GM19043 (cell line): ENCODE measurements around the gene KIAA1549.
"Not testable (repeated sequence)": the region's sequence is repeated elsewhere in the genome, so short reads cannot be mapped to it uniquely, and the experiment has no call there.

ENCODE experiments used
- ATAC-seq: cut with Tn5 transposase; IDR thresholded peaks from one replicate; pipeline ENCODE4 v1.9.1; 2021; ENCODE audit warnings: low read depth; ENCODE audit not compliant: unreplicated experiment

Gene KIAA1549

DNA sequence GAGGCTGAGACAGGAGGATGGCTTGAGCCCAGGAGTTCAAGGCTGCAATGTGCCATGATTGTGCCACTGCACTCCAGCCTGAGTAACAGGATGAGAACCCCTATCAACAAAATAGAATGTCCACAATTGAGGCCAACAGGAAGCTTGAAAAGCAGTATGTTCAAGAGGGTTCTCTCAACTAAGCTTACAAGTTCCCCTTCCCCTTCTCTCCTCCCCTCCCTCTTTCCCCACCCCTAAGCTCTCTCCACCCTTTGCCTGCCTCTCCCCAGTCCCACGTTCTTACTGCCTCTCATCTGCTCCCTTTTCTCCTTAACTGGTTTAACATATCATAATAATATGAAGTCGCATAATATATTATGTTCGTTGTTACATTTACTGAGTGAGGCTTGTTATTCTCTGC, 35.4 kb downstream of the KIAA1549 start:
- ATAC-seq, result no peak

DNA sequence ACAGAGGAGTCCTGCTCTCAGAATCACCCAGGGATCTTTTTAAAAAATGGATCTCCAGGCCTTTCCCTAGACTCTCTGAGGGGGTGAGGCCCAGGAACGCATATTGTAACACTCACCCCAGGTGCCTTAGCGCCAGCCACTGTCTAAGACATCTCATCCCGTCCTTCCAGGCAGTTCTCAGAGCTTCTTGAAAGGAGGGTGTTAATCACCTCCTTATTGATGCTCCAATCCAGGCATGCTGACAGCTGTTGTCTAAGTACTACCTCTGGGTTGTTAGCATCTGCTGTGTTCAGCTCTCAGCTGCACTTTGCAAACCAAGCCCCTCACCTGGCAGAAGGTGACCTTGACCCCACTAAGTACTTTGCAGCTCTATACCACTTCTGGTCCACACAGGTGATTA, 36.0 kb downstream of the KIAA1549 start:
- ATAC-seq, result no peak

- no peak for ATAC-seq
Observed at GRCh38 chr7:138944592-138944991, 36.6 kb downstream of the KIAA1549 start.

DNA sequence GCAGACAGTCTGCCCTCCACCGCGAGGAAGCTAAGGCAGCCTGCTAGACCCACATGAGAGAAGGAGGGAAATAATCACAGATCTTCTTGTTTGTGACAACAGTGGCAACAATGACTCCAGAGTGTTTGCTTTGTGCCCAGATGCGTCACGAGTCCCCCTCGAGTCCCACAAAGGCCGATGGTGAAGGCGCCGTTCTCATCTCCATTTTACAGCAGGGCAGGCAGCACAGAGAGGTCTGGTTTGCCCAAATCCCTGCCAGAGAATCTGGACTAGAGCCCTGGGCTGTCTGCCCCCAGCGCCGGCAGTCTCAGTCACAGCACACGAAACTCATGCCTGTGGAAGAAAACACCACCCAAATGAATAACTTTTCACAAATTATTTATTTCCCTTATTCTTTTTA, 38.1 kb downstream of the KIAA1549 start:
- no peak for ATAC-seq

GRCh38 chr7:138941545-138941944, 39.6 kb downstream of the KIAA1549 start:
- no peak for ATAC-seq

DNA sequence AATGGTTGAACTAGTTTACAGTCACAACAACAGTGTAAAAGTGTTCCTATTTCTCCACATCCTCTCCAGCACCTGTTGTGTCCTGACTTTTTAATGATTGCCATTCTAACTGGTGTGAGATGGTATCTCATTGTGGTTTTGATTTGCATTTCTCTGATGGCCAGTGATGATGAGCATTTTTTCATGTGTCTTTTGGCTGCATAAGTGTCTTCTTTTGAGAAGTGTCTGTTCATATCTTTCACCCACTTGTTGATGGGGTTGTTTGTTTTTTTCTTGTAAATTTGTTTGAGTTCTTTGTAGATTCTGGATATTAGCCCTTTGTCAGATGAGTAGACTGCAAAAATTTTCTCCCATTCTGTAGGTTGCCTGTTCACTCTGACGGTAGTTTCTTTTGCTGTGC, 40.6 kb downstream of the KIAA1549 start:
- ATAC-seq, result not testable (repeated sequence)

GRCh38 chr7:138937484-138937883, 43.7 kb downstream of the KIAA1549 start:
- ATAC-seq, result no peak

- no peak for ATAC-seq
Observed at GRCh38 chr7:138935465-138936011, 45.7 kb downstream of the KIAA1549 start.

DNA sequence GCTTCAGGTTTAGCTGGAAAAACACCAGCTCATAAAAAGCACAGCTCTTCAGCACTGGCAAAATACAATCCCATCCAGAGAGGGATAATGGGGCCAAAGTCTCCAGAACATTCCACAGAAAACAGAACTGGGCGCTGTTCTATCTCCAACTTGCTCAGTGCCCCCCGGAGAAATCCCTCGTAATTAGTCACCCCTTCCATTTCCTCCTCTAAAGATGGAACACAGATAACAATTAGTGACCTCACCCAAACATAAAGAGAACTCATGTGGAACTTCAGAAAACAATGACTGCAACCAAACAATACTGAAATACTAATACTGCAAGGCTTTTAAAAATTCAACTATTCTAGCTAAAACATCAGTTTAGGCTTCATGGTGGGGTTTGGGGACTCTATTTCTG, 46.3 kb downstream of the KIAA1549 start:
- no peak for ATAC-seq

GRCh38 chr7:138934367-138934766, 46.8 kb downstream of the KIAA1549 start:
- ATAC-seq, result no peak

GRCh38 chr7:138932870-138933269, 48.3 kb downstream of the KIAA1549 start:
- no peak for ATAC-seq

GRCh38 chr7:138932427-138932826, 48.8 kb downstream of the KIAA1549 start:
- no peak for ATAC-seq

DNA sequence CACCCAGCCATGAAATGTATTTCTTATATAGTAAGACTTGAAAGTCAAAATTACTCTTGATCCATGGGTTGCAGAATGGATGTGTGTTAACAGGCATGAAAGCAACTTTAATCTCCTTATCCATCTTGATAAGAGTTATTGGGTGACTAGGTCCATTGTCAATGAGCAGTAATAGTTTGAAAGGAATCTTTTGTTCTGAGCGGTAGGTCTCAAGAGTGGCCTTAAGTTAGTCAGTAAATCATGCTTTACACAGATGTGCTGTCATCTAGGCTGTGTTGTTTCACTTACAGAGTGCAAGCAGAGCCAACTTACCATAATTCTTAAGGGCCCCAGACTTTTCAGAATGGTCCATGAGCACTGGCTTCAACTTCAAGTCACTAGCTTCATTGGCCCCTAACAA, 51.2 kb downstream of the KIAA1549 start:
- ATAC-seq, result no peak

- peak; percentile 15 for ATAC-seq
Observed at GRCh38 chr7:138926241-138926612, 55.0 kb downstream of the KIAA1549 start.

DNA sequence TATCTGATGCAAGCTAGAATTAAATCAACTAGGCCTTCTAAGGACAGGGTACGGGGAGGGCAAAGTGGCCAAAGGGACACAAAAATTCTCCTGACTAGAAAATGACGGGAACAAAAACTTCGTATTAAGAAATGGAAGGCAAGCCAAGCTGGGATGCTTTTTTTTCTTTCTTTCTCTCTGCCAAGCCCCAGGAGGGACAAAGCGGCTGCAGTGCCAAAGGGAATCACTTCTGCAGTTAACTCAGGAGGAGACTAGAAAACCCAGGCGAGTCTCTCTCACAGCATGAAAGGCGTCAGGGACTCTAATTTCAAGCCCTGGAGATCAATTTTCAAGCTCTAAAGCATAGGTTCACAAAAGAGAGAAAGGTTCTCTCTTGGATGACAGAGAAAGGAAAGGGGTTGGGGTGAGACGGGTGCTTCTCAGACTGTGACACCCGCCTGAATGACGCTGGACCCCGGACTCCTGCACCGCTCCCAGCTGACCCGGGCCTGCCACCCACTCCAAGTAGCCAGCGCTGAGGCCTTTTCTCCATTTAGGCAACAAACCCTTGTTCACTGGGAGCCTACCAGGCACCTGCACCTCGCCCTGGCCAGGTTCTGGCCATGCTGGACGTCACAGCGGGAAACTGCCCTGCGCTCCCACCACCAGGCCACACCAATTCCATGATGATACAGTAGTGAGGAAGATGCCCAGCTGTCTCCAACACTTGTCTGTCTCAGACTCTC, 56.5 kb downstream of the KIAA1549 start:
- no peak for ATAC-seq

- ATAC-seq, result no peak
Observed at GRCh38 chr7:138921277-138921676, 59.9 kb downstream of the KIAA1549 start.

GRCh38 chr7:138919911-138920310, 61.3 kb downstream of the KIAA1549 start:
- ATAC-seq, result no peak

GRCh38 chr7:138919216-138919615, 62.0 kb downstream of the KIAA1549 start:
- ATAC-seq, result no peak

DNA sequence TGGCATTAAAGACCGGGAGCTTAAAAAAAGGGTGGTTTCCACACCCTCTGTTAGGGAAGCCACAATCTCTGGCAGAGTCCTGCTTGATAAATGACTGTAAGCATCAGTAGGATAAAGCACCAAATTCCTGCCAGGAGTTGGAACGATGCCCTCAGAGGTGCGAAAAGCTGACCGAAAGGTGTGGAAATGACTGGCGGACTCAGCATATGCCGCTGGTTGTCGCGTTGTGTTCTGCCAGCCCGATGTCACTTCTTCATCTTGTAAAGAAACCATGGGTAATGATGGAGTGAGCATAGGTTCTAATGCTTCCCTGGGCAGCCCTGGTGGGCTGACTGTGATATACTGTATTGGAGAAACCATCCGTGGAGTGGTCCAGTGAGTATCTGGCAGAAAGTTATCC, 62.4 kb downstream of the KIAA1549 start:
- ATAC-seq, result no peak

DNA sequence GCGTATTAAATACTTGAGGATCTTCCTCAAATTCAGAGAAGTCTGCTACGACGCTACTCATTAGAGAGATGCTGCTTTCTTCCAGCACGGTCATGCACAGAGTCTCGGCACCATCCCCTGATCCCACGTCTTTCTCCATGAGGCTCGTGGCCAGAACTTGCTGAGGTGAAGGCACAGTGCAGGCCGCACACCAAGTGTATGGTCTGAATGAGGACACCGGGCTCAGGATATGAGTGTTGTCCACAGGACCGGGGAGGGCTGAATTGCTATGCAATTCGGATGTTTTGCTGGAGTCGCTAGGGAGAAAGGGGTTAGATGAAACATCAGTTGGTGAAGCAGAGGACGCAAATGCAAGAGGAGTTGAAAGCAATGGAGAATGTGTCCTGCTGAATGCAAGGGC, 63.0 kb downstream of the KIAA1549 start:
- no peak for ATAC-seq

DNA sequence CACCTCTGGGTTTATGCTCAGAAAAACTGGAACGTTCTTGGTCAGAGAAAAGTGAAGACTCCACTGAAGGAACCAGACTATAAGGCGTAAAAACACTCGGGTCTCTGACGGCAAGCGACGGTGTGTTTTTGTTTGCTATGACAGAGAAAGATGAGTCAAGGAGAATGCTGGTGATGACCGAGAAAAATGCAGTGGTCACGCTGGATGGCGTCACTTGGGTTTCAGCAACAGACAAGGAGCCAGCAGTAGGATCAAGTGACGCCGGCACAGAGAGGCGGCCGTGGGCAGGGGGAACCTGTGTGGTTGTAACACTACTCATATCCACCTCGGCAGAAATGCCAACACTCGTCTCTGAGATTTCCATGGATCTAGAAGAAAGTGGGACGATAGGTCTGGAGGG, 63.4 kb downstream of the KIAA1549 start:
- no peak for ATAC-seq

GRCh38 chr7:138916731-138917130, 64.5 kb downstream of the KIAA1549 start:
- ATAC-seq, result no peak

DNA sequence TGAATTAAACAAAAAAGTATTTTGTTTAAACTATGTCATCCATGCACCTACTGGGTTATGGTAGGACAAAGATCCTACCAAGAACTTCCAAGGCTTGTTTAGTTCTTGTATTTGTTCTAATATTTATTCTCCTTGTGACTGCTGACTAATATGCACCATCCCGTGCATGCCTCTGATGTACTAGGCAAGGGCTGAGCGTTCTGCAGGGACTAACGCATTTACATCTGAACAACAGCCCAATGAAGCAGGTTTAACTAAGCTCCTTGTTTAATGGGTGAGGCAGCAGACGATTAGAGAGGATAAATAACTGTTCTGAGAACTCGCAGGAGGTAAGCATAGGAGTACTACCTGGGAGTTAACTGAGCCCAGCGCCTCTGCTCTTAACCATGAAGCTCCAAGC, 64.9 kb downstream of the KIAA1549 start:
- ATAC-seq, result no peak
